GM12873 (cell line): ENCODE measurements around the gene ZNF581.

Source experiments
- CTCF ChIP-seq: IDR thresholded peaks from 2 replicates; pipeline ENCODE4 v1.5.1; 2012; ENCODE audit warnings: low read depth, mild to moderate bottlenecking, moderate library complexity, low read length, control low read depth; ENCODE audit not compliant: insufficient read depth; ENCODE audit errors: missing control alignments

Gene ZNF581

GRCh38 chr19:55675661-55676354 is 32.4 kb downstream of the ZNF581 start:
- no peak for TF ChIP-seq CTCF

DNA sequence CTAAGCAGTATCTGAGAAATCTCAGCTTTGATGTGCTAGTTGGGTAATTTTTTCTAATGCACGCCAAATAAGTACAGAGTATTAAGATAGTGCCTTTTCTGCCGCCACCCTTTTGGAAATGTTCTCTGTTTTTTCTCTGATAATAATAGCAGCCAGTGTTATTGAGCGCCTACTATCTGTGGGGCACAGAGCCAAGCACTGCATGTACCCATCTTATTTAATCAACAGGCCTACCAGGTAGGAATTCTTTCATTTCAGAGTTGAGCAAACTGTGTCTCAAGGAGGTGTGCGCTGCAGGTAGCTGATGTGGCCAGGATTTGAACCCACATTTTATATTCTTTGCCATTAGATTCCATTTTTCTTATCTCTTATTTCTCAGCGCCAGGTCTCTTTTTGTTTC is 32.9 kb downstream of the ZNF581 start:
- no peak for TF ChIP-seq CTCF

- TF ChIP-seq CTCF, result no peak
Measured at GRCh38 chr19:55676889-55677505, 33.5 kb downstream of the ZNF581 start.

DNA sequence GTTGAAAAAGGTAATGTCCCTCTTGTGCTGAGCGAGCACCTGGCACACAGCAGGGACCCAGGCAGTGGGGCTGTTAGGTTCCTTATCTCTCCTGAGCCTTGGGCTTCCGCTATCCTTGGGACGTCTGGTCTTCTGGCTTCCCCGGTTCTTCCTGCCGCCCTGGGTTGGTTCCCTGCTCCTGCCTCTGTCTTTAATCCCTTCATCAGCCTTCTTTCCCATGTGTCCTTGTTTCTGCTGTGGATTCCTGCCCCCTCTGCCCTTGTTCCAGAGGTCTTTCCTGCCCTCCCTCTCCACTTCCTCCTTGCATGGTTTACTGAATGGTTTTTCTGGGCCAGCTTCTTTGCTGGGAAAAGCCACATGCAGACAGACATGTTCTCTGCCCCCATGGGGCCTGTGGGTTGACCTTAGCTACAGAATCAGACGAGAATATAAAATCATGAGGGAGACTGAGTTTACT is 34.2 kb downstream of the ZNF581 start:
- TF ChIP-seq CTCF, result no peak

- TF ChIP-seq CTCF, result peak; percentile 64
Measured at GRCh38 chr19:55678121-55678671, 34.7 kb downstream of the ZNF581 start.

- TF ChIP-seq CTCF, result no peak
Measured at GRCh38 chr19:55679343-55680257, 36.2 kb downstream of the ZNF581 start.
